Naive thymus-derived CD8-positive, alpha-beta T cell (primary cell): Measurements from ENCODE around the gene ZMIZ1. TPM values are rescaled to one million over a fixed set of nuclear protein-coding genes. Genes with fewer than 3 reads are reported as not detected.

Experiments
- ATAC-seq, 2 donors: fragments of 150-1000 bp; cut with Tn5 transposase in 1 of 2; sonication (Bioruptor Pico), chemical (Tn5 transposase) in 1 of 2; 1 replicate in 1 of 2; 2 replicates in 1 of 2; pipeline ENCODE4 v1.10.0; 2021; ENCODE audit warnings: mild to moderate bottlenecking in 2 of 2, moderate library complexity in 2 of 2
- POLR2A ChIA-PET: fragments of 350-600 bp; sonication (Branson Sonifier 250); formaldehyde crosslinking; loops from one replicate; lab custom pipeline; 2021; ENCODE audit warnings: antibody characterized with exemption; lab: Charles Lee
- DNase-seq, 10 donors: peaks; one replicate each; pipeline versions ENCODE4 v3.0.0 to v3.0.0-alpha.2; 2020 to 2022
- H3K27ac Mint-ChIP-seq, 10 donors: one replicate each; pipeline ENCODE4 v1.8.0; 2020 to 2022; ENCODE audit warnings: mild to moderate bottlenecking in 10 of 10, mixed read lengths in 10 of 10, moderate library complexity in 4 of 10, inconsistent platforms in 1 of 10
- H3K27me3 Mint-ChIP-seq, 5 donors: one replicate each; pipeline ENCODE4 v1.8.0; 2021 to 2022; ENCODE audit warnings: mixed read lengths in 5 of 5
- H3K36me3 Mint-ChIP-seq, 3 donors: one replicate each; pipeline ENCODE4 v1.8.0; 2020 to 2022; ENCODE audit warnings: mixed read lengths in 3 of 3, mild to moderate bottlenecking in 2 of 3, inconsistent platforms in 1 of 3
- H3K4me1 Mint-ChIP-seq, 4 donors: one replicate each; pipeline ENCODE4 v1.8.0; 2021 to 2022; ENCODE audit warnings: mixed read lengths in 4 of 4
- H3K4me3 Mint-ChIP-seq, 10 donors: one replicate each; pipeline ENCODE4 v1.8.0; 2020 to 2022; ENCODE audit warnings: mild to moderate bottlenecking in 10 of 10, mixed read lengths in 10 of 10, moderate library complexity in 6 of 10, inconsistent platforms in 1 of 10
- H3K9me3 Mint-ChIP-seq, 9 donors: one replicate each; pipeline ENCODE4 v1.8.0; 2020 to 2022; ENCODE audit warnings: mixed read lengths in 9 of 9, mild to moderate bottlenecking in 3 of 9, inconsistent platforms in 1 of 9, moderate library complexity in 1 of 9
- polyA plus RNA-seq, 3 donors: library from polyadenylated mRNA; unstranded; fragments of 300-500 nt; fragmentation: Illumina TruSeq; gene quantifications; one replicate each; pipeline ENCODE4 v1.2.3, GENCODE V29; 2021
- total RNA-seq, 8 experiments: library from RNA in 2 of 8; stranded (reverse) in 2 of 8; gene quantifications; one replicate each; pipeline ENCODE4 v1.2.3 and lab custom pipeline; 2021 to 2026

Gene ZMIZ1
- total and polyA plus RNA-seq, 5 experiments from 2014 or later, result 1.4 to 11.6 (median 2.7) TPM

- peaks cover 24 to 64% (median 45%) of the 10 kb centered on the region in 4 donors for H3K4me1 Mint-ChIP-seq
- POLR2A ChIA-PET, result interaction anchor here (0.6 to 1.3 kb wide), 3 partner anchors 13 to 123 kb away, joined by 3 to 4 read pairs (median 4); no protein-coding TSS in a partner anchor
- no peak for ATAC-seq
- peak overlapping the region; percentile 71 to 90 (median 78) for H3K4me3 Mint-ChIP-seq
- no peaks in the 10 kb centered on the region for H3K36me3 Mint-ChIP-seq
- H3K27me3 Mint-ChIP-seq, result no peaks in the 10 kb centered on the region
- H3K27ac Mint-ChIP-seq, result peak overlapping the region in 8 of 10 donors; percentile 44 to 91 (median 71)
- H3K9me3 Mint-ChIP-seq, result no peaks in the 10 kb centered on the region
- DNase-seq, result peak in 1 of 10 donors; percentile 21
Observed at GRCh38 chr10:79071396-79071923, 2.7 kb downstream of the ZMIZ1 start.

- ATAC-seq (no peak), DNase-seq (no peak)
- POLR2A ChIA-PET, result no interaction called here
- Mint-ChIP-seq H3K27ac (peak overlapping the region in 4 of 10 donors; percentile 15 to 89 (median 38)), H3K9me3 (no peaks in the 10 kb centered on the region), H3K4me1 (peaks cover 24 to 64% (median 49%) of the 10 kb centered on the region in 4 donors), H3K36me3 (no peaks in the 10 kb centered on the region), H3K4me3 (peak overlapping the region in 7 of 10 donors; percentile 10 to 90 (median 42)), H3K27me3 (no peaks in the 10 kb centered on the region)
Observed at GRCh38 chr10:79072041-79072441, 3.3 kb downstream of the ZMIZ1 start.

GRCh38 chr10:79072994-79073645 is 4.4 kb downstream of the ZMIZ1 start:
- H3K9me3 Mint-ChIP-seq, result no peaks in the 10 kb centered on the region

GRCh38 chr10:79073784-79074432 is 5.1 kb downstream of the ZMIZ1 start:
- Mint-ChIP-seq H3K27me3 (no peaks in the 10 kb centered on the region), H3K4me3 (peak overlapping the region in 1 of 10 donors; percentile 17), H3K36me3 (no peaks in the 10 kb centered on the region), H3K4me1 (peaks cover 21 to 72% (median 51%) of the 10 kb centered on the region in 4 donors), H3K27ac (peak overlapping the region in 1 of 10 donors; percentile 9), H3K9me3 (no peaks in the 10 kb centered on the region)
- POLR2A ChIA-PET, result no interaction called here
- no peak for ATAC-seq
- no peak for DNase-seq

More at GRCh38 chr10:79072994-79073645, 4.4 kb downstream of the ZMIZ1 start:
- no peak for DNase-seq
- Mint-ChIP-seq H3K36me3 (no peaks in the 10 kb centered on the region), H3K27ac (peak overlapping the region in 3 of 10 donors; percentile 15 to 48 (median 22)), H3K4me1 (peaks cover 21 to 66% (median 50%) of the 10 kb centered on the region in 4 donors), H3K4me3 (peak overlapping the region in 4 of 10 donors; percentile 33 to 81 (median 54)), H3K27me3 (no peaks in the 10 kb centered on the region)
- ATAC-seq, result no peak
- POLR2A ChIA-PET, result no interaction called here

GRCh38 chr10:79074732-79075131 is 6.0 kb downstream of the ZMIZ1 start:
- H3K4me1 Mint-ChIP-seq, result peaks cover 24 to 79% (median 54%) of the 10 kb centered on the region in 4 donors
- peak overlapping the region in 2 of 10 donors; percentile 17 to 35 for H3K27ac Mint-ChIP-seq
- H3K9me3 Mint-ChIP-seq, result no peaks in the 10 kb centered on the region
- no peaks in the 10 kb centered on the region for H3K36me3 Mint-ChIP-seq
- DNase-seq, result no peak
- H3K27me3 Mint-ChIP-seq, result no peaks in the 10 kb centered on the region
- POLR2A ChIA-PET, result interaction anchor here (0.7 kb wide), 1 partner anchor 101 kb away, joined by 3 read pairs; no protein-coding TSS in a partner anchor
- peak overlapping the region in 1 of 10 donors; percentile 67 for H3K4me3 Mint-ChIP-seq
- no peak for ATAC-seq

GRCh38 chr10:79075418-79075817 is 6.7 kb downstream of the ZMIZ1 start:
- POLR2A ChIA-PET, result interaction anchor here (0.6 kb wide), 1 partner anchor 39 kb away, joined by 6 read pairs; no protein-coding TSS in a partner anchor
- H3K4me1 Mint-ChIP-seq, result peaks cover 26 to 85% (median 54%) of the 10 kb centered on the region in 4 donors
- ATAC-seq, result no peak
- no peaks in the 10 kb centered on the region for H3K36me3 Mint-ChIP-seq
- H3K27me3 Mint-ChIP-seq, result no peaks in the 10 kb centered on the region
- DNase-seq, result no peak
- no peaks in the 10 kb centered on the region for H3K9me3 Mint-ChIP-seq
- H3K27ac Mint-ChIP-seq, result peak overlapping the region in 2 of 10 donors; percentile 35 to 63
- no peak overlapping the region for H3K4me3 Mint-ChIP-seq

- H3K4me1 Mint-ChIP-seq, result peaks cover 27 to 85% (median 48%) of the 10 kb centered on the region in 4 donors
- no peak for DNase-seq
- H3K4me3 Mint-ChIP-seq, result no peak overlapping the region
- no peaks in the 10 kb centered on the region for H3K36me3 Mint-ChIP-seq
- H3K27me3 Mint-ChIP-seq, result no peaks in the 10 kb centered on the region
- H3K9me3 Mint-ChIP-seq, result no peaks in the 10 kb centered on the region
- POLR2A ChIA-PET, result no interaction called here
- no peak for ATAC-seq
- no peak overlapping the region for H3K27ac Mint-ChIP-seq
Observed at GRCh38 chr10:79077488-79078173, 8.9 kb downstream of the ZMIZ1 start.

- ATAC-seq (no peak), DNase-seq (no peak)
- peaks cover 0 to 2% (median 0%) of the 10 kb centered on the region in 5 donors for H3K27me3 Mint-ChIP-seq
- H3K4me1 Mint-ChIP-seq, result peaks cover 31 to 85% (median 50%) of the 10 kb centered on the region in 4 donors
- POLR2A ChIA-PET, result interaction anchor here (0.6 kb wide), 2 partner anchors 72 to 117 kb away, joined by 3 read pairs; no protein-coding TSS in a partner anchor
- no peaks in the 10 kb centered on the region for H3K36me3 Mint-ChIP-seq
- no peaks in the 10 kb centered on the region for H3K9me3 Mint-ChIP-seq
- H3K4me3 Mint-ChIP-seq, result no peak overlapping the region
- H3K27ac Mint-ChIP-seq, result no peak overlapping the region
Observed at GRCh38 chr10:79078367-79079053, 9.7 kb downstream of the ZMIZ1 start.

- H3K27ac Mint-ChIP-seq, result no peak overlapping the region
- DNase-seq, result no peak
- H3K27me3 Mint-ChIP-seq, result peaks cover 0 to 2% (median 0%) of the 10 kb centered on the region in 5 donors
- POLR2A ChIA-PET, result interaction anchor here (0.6 kb wide), 2 partner anchors 72 to 116 kb away, joined by 3 read pairs; no protein-coding TSS in a partner anchor
- no peak for ATAC-seq
- H3K4me1 Mint-ChIP-seq, result peaks cover 34 to 86% (median 52%) of the 10 kb centered on the region in 4 donors
- H3K36me3 Mint-ChIP-seq, result no peaks in the 10 kb centered on the region
- no peak overlapping the region for H3K4me3 Mint-ChIP-seq
- H3K9me3 Mint-ChIP-seq, result no peaks in the 10 kb centered on the region
Observed at GRCh38 chr10:79079054-79079397, 10.3 kb downstream of the ZMIZ1 start.

GRCh38 chr10:79079490-79080355 is 11.0 kb downstream of the ZMIZ1 start:
- POLR2A ChIA-PET, result no interaction called here
- Mint-ChIP-seq H3K27ac (peak overlapping the region in 5 of 10 donors; percentile 19 to 32 (median 28)), H3K4me3 (no peak overlapping the region), H3K9me3 (no peaks in the 10 kb centered on the region), H3K4me1 (peaks cover 36 to 87% (median 57%) of the 10 kb centered on the region in 4 donors), H3K36me3 (no peaks in the 10 kb centered on the region), H3K27me3 (peaks cover 0 to 2% (median 0%) of the 10 kb centered on the region in 5 donors)
- ATAC-seq (no peak), DNase-seq (no peak)

- no peak for ATAC-seq
- H3K4me3 Mint-ChIP-seq, result no peak overlapping the region
- no peak for DNase-seq
- peak overlapping the region in 1 of 10 donors; percentile 8 for H3K27ac Mint-ChIP-seq
- POLR2A ChIA-PET, result no interaction called here
- H3K27me3 Mint-ChIP-seq, result peaks cover 0 to 2% (median 0%) of the 10 kb centered on the region in 5 donors
- no peaks in the 10 kb centered on the region for H3K36me3 Mint-ChIP-seq
- no peaks in the 10 kb centered on the region for H3K9me3 Mint-ChIP-seq
- peaks cover 32 to 88% (median 53%) of the 10 kb centered on the region in 4 donors for H3K4me1 Mint-ChIP-seq
Observed at GRCh38 chr10:79081353-79082034, 12.7 kb downstream of the ZMIZ1 start.
